Keratinocyte (primary cell): ENCODE measurements around the gene HELZ. TPM values are rescaled to one million over a fixed set of nuclear protein-coding genes. Genes with fewer than 3 reads are reported as not detected.
"Not testable (repeated sequence)": the region's sequence is repeated elsewhere in the genome, so short reads cannot be mapped to it uniquely, and the experiment has no call there.

Experiments
- DNase-seq: peaks from one replicate; pipeline ENCODE4 v3.0.0-alpha.2; 2011; ENCODE audit warnings: low read depth, missing footprints, low spot score
- FAIRE-seq: peaks from 2 replicates; lab custom pipeline; 2011; peaks lifted over from hg19 to GRCh38; lab: Jason Lieb, UNC
- H2AFZ ChIP-seq: 2 replicates; pipeline ENCODE4 v1.6.0; 2012; ENCODE audit warnings: low read length, control low read depth, inconsistent platforms; ENCODE audit not compliant: control insufficient read depth
- H3K27ac ChIP-seq: 2 replicates; pipeline ENCODE4 v1.5.1; 2011; ENCODE audit warnings: low read length; ENCODE audit not compliant: control insufficient read depth, insufficient read depth
- H3K27me3 ChIP-seq: 3 replicates; pipeline ENCODE4 v1.6.0; 2011; ENCODE audit warnings: low read length; ENCODE audit not compliant: control insufficient read depth, insufficient read depth; ENCODE audit errors: extremely low read depth
- H3K36me3 ChIP-seq, 2 experiments: 2 replicates in 1 of 2; 3 replicates in 1 of 2; pipeline ENCODE4 v1.5.1; 2011; ENCODE audit warnings: low read length in 2 of 2, mild to moderate bottlenecking in 1 of 2; ENCODE audit not compliant: control insufficient read depth in 2 of 2, insufficient read depth in 2 of 2; ENCODE audit errors: extremely low read depth in 1 of 2
- H3K4me1 ChIP-seq: 3 replicates; pipeline ENCODE4 v1.5.1; 2011; ENCODE audit warnings: low read length; ENCODE audit not compliant: control insufficient read depth, insufficient read depth; ENCODE audit errors: extremely low read depth
- H3K4me2 ChIP-seq: 3 replicates; pipeline ENCODE4 v1.6.0; 2011; ENCODE audit warnings: low read depth, low read length; ENCODE audit not compliant: control insufficient read depth, insufficient read depth; ENCODE audit errors: extremely low read depth
- H3K4me3 ChIP-seq, 3 experiments: fragments of 200-600 bp in 1 of 3; sonication (generic) in 1 of 3; 2 replicates in 2 of 3; 3 replicates in 1 of 3; pipeline ENCODE4 v1.5.1; 2011 to 2016; ENCODE audit warnings: low read length in 3 of 3, mild to moderate bottlenecking in 3 of 3, control low read depth in 2 of 3, inconsistent platforms in 1 of 3, low read depth in 1 of 3, mixed read lengths in 1 of 3, mixed run types in 1 of 3, moderate library complexity in 1 of 3; ENCODE audit not compliant: control insufficient read depth in 2 of 3, insufficient read depth in 2 of 3; ENCODE audit errors: extremely low read depth in 1 of 3
- H3K79me2 ChIP-seq: 2 replicates; pipeline ENCODE4 v1.6.0; 2012; ENCODE audit warnings: low read length; ENCODE audit not compliant: control insufficient read depth, insufficient read depth
- H3K9ac ChIP-seq: 3 replicates; pipeline ENCODE4 v1.6.0; 2011; ENCODE audit warnings: low read length; ENCODE audit not compliant: control insufficient read depth, insufficient read depth; ENCODE audit errors: extremely low read depth
- H3K9me1 ChIP-seq: 3 replicates; pipeline ENCODE4 v1.6.0; 2011; ENCODE audit warnings: low read length; ENCODE audit not compliant: control insufficient read depth, insufficient read depth; ENCODE audit errors: extremely low read depth
- H3K9me3 ChIP-seq: 2 replicates; pipeline ENCODE4 v1.5.1; 2012; ENCODE audit warnings: low read depth, low read length; ENCODE audit not compliant: control insufficient read depth
- H4K20me1 ChIP-seq: 3 replicates; pipeline ENCODE4 v1.6.0; 2011; ENCODE audit warnings: low read length; ENCODE audit not compliant: control insufficient read depth, insufficient read depth; ENCODE audit errors: extremely low read depth
- CTCF ChIP-seq, 3 experiments: IDR thresholded peaks in 1 of 3; conservative IDR thresholded peaks in 1 of 3; optimal IDR thresholded peaks in 1 of 3; 2 replicates in 2 of 3; 3 replicates in 1 of 3; pipeline versions ENCODE3 to v1.5.1; 2011; ENCODE audit warnings: low read length in 3 of 3, mild to moderate bottlenecking in 3 of 3, moderate library complexity in 2 of 3, control low read depth in 1 of 3, inconsistent platforms in 1 of 3; ENCODE audit not compliant: insufficient read depth in 2 of 3; ENCODE audit errors: extremely low read depth in 1 of 3
- EZH2 ChIP-seq: IDR thresholded peaks from one replicate; pipeline ENCODE4 v1.6.1; 2012; ENCODE audit warnings: inconsistent platforms, mild to moderate bottlenecking, low read length, moderate library complexity
- dilution Hi-C: fragments of 300-500 bp; cut with MboI; formaldehyde crosslinking; loops from one replicate; pipeline ENCODE4 v1.7.0; 2020; ENCODE audit warnings: low sequenced_read_pairs; ENCODE audit not compliant: extremely low pct_ligation_motif_present
- polyA plus RNA-seq, 5 experiments: library from polyadenylated mRNA; depleted of rRNA in 3 of 5; stranded (reverse) in 3 of 5; stranded (forward) in 1 of 5; unstranded in 1 of 5; fragments of >200 nt; gene quantifications; 1 replicate in 1 of 5; 2 replicates in 3 of 5; 3 replicates in 1 of 5; pipeline versions ENCODE4 v1.2.1 to v1.2.3, GENCODE V29; 2011 to 2012; ENCODE audit warnings: missing spikeins in 2 of 5, low read depth in 1 of 5, low replicate concordance in 1 of 5

The HELZ gene
- polyA plus RNA-seq, 1 donor (not counting 4 experiments of a cell fraction or from before 2014, with no cell fraction given), result 18.2 TPM

- Histone ChIP-seq H2AFZ (no peak overlapping the region), H3K27me3 (no peaks in the 10 kb centered on the region), H3K9me1 (no peaks in the 10 kb centered on the region), H3K4me3 (no peak overlapping the region), H3K4me2 (no peak overlapping the region), H3K9me3 (no peaks in the 10 kb centered on the region), H3K27ac (no peak overlapping the region), H3K9ac (no peak overlapping the region), H3K79me2 (no peaks in the 10 kb centered on the region), H3K4me1 (peaks cover 2% of the 10 kb centered on the region), H4K20me1 (no peaks in the 10 kb centered on the region), H3K36me3 (peaks cover 4 to 13% of the 10 kb centered on the region in 2 experiments)
- TF ChIP-seq CTCF (optimal IDR thresholded peaks at IDR 0.05 in 1 of 3, IDR thresholded peaks at IDR 0.05 in 1 of 3, conservative IDR thresholded peaks at IDR 0.05 in 1 of 3; ENCODE audit: extremely low read depth in 1 of 3, insufficient read depth in 2 of 3, low read length in 3 of 3) (peak; percentile 51 to 71 (median 51)), EZH2 (no peak)
- dilution Hi-C loops, result no loop called here
- FAIRE-seq (peak; percentile 63), DNase-seq (no peak)
These were observed 44.2 kb downstream of the HELZ start for GRCh38 chr17:67200727-67201301.

- Histone ChIP-seq H3K4me2 (no peak overlapping the region), H3K4me1 (peaks cover 2% of the 10 kb centered on the region), H3K9me3 (no peaks in the 10 kb centered on the region), H3K4me3 (no peak overlapping the region), H3K9ac (no peak overlapping the region), H3K27me3 (no peaks in the 10 kb centered on the region), H3K36me3 (peaks cover 4 to 14% of the 10 kb centered on the region in 2 experiments), H3K9me1 (no peaks in the 10 kb centered on the region), H4K20me1 (no peaks in the 10 kb centered on the region), H3K27ac (no peak overlapping the region), H2AFZ (no peak overlapping the region), H3K79me2 (no peaks in the 10 kb centered on the region)
- TF ChIP-seq EZH2 (no peak), CTCF (optimal IDR thresholded peaks at IDR 0.05 in 1 of 3, IDR thresholded peaks at IDR 0.05 in 1 of 3, conservative IDR thresholded peaks at IDR 0.05 in 1 of 3; ENCODE audit: extremely low read depth in 1 of 3, insufficient read depth in 2 of 3, low read length in 3 of 3) (no peak)
- DNase-seq (no peak), FAIRE-seq (no peak)
- dilution Hi-C loops, result no loop called here
These were observed 46.9 kb downstream of the HELZ start for GRCh38 chr17:67198131-67198530.

GRCh38 chr17:67197023-67197422 lies 48.0 kb downstream of the HELZ start:
- H3K9me3 ChIP-seq, H3K4me2 ChIP-seq, DNase-seq, H3K79me2 ChIP-seq, dilution Hi-C loops, H3K9ac ChIP-seq, H3K4me3 ChIP-seq, H4K20me1 ChIP-seq, H3K27me3 ChIP-seq, H3K9me1 ChIP-seq, H2AFZ ChIP-seq, FAIRE-seq, H3K27ac ChIP-seq, H3K4me1 ChIP-seq: not testable (repeated sequence)
- peaks cover 2 to 13% of the 10 kb centered on the region in 2 experiments for H3K36me3 ChIP-seq
